Right renal pelvis (tissue), 4 donors: ENCODE data around the gene PNMA8A. TPM values are rescaled to one million over a fixed set of nuclear protein-coding genes. Genes with fewer than 3 reads are reported as not detected.
"Not testable (repeated sequence)": the region's sequence is repeated elsewhere in the genome, so short reads cannot be mapped to it uniquely, and the experiment has no call there.

Source experiments
- DNase-seq, 4 donors: peaks; one replicate each; pipeline ENCODE4 v3.0.0-alpha.2; 2013; ENCODE audit warnings: low read depth in 4 of 4, low spot score in 3 of 4, missing footprints in 1 of 4
- polyA plus RNA-seq, 4 donors: library from polyadenylated mRNA; unstranded; fragments of 120-200 nt; gene quantifications; one replicate each; pipeline ENCODE4 v1.2.1, GENCODE V29; 2013; ENCODE audit not compliant: insufficient read length in 4 of 4

PNMA8A gene
- polyA plus RNA-seq, 4 donors = 46.9 to 72.5 (median 54.5) TPM

DNA sequence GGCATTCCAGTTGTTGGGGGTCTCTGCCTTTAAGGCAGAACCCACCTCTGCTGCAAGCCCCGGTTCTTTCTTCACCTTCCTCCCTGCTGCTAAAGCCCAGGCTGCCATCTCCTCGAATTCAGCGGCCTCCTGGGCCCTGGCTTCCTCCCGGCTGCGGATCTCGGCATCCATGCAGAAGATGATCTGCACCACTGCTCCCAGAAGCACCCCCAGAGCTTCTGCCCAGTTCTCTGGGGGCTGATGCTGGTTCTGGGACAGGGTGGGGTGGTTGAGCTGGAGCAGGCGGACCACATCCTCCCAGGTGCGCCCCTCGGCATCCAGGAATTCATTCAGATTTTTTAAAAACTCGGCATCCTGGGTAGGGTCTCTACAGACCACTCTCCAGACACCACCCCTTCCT lies 987 bp downstream of the PNMA8A start:
- no peak for DNase-seq

DNA sequence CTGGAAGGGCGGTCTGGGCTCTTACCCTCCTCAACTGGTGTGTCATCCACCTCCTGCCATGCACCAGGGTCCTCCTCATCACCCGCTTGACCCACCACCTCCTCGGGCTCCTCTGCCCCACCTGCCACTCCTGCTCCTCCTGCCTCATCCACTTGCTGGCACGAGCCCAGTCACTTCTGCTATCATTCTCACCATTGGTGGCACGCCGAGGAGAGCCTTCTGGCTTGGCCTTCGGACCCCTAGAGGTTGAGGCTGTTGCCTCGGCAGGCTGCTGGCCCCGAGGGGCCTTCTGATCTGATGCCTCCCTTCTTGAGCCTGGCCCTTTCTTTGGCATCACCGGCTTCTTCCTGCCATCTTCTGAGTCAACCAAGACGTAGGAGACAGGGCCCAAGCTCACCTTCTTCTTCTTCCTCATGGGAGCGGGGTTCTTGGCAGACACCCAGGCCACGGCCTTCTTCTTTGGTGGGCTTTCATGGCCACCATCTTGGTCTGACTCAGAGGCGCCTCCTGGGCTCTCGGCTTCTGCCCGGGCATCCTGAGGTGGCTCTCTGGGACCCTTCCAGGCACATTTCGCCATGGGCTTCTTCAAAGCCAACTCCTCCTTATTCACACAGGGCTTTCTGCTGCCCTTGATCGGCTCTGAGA lies 1.7 kb downstream of the PNMA8A start:
- no peak for DNase-seq

DNA sequence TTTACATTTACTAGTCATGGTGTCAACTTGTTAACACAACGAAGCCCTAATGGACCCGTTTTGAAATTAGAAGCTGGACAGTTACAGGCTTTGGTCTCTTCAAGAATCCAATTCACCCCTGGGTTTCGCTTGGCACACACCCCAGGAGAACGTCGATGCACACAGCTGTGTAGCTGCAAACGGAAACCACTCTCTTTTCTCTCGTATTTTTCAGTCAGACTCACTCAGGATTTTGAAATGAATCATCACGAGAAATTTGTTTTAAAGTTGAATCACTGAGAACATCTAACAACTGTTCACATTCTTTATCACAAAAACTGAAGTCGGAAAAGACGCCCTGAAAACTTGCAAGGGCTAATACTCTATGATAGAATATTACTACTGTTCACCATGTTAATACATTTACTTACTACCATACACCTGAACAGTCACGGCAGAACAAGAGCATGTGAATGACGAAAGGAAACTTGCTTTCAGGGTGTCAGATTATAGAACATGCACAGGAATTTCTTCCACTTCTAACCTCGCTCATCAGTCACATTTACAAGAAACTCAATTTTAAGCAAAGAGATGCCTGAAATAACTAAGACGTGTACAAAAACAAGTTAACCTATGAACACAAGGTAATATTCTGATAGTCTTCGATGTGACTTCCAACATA lies 4.7 kb downstream of the PNMA8A start:
- no peak for DNase-seq

DNA sequence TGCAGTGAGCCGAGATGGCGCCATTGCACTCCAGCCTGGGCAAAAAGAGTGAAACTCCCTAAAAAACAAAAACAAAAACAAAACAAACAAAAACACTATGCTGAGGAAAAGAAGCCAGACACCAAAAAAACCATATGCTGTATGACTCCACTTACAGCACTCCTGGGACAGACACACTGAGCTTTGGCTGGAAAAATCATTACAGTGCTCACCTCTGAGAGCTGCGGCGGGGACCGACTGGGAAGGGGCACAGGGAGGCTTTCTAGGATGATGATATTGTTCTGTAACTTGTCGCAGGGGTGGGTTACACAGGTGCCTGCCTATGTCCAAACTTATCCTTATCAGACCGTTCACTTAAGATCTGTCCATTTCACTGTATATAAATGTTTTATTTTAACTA lies 7.8 kb downstream of the PNMA8A start:
- DNase-seq = no peak

DNA sequence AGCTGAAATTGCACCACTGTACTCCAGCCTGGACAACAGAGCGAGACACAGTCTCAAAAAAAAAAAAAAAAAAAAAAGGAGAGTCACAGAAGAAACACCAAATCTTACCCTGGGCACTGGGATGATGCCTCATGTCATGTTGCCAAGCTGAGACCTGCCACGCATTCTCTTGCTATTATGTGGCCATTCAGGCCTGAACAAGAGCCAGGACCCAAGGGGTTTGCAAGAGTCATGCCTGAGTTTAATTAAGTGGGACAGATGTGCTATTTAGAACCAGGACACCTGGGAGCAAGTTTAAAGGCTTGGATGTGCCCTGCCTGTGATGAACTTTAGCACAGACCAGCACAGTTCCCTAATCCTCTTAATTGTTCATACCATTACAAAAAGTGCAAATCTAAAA lies 9.8 kb downstream of the PNMA8A start:
- DNase-seq = no peak

DNA sequence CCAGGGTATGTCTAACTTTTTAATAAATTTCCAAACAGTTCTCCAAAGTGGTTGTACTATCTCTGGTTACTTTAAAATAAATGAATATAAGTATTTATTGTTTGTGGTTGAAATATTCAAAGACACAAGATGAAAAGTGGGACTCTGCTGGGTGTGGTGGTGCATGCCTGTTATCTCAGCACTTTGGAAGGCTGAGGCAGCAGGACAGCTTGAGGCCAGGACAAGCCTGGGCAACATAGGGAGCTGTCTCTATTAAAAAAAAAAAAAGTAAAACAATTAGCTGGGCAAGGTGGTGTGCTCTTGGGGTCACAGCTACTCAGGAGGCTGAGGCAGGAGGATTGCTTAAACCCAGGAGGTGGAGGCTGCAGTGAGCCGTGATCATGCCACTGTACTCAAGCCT lies 10.4 kb downstream of the PNMA8A start:
- no peak for DNase-seq

DNA sequence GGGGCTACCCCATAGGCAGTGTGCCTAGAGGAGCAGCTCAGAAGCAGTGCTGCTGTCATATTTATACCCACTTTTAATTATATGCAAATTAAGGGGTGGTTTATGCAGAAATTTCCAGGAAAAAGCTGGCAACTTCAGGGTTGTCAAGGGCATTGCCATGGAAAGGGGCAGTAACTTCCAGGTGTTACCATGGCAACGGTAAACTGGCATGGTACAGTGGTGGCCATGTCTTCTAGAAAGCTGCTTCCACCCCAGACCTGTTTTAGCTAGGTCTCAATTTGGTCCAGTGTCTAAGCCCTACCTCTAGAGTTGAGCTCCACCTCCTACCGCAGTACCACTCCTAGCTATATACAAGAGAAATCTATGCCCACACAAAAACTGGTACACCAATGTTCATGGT lies 11.3 kb downstream of the PNMA8A start:
- DNase-seq = no peak

DNA sequence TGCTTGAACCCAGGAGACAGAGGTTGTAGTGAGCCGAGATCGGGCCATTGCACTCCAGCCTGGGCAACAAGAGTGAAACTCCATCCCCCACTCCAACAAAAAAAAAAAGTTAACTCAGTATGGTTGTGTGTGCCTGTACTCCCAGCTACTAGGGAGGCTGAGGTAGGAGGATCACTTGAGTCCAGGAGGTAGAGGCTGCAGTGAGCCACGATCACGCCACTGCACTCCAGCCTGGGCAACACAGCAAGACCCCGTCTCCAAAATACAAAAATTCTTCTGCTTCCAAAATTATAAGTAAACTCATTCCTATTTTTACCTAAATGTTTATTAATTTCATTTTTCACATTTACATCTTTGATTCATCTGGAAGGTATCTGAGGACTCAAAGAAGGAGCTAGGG lies 14.4 kb downstream of the PNMA8A start:
- no peak for DNase-seq

DNA sequence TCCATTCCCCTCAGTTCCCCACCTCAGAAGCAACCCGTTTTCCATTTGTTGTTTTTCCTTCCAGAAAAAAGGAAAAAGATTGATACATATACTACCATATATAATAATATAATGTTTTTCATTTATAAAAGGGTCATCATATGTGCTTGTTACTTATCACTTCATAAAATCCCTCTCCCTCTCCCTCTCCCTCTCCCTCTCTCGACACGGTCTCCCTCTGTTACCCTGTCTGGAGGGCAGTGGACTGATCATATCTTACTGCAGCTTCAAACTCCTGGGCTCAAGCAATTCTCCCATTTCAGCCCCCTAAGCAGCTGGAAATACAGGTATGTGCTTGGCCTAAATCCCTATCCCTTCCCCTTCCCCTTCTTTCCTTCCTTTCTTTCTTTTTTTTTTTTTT lies 17.1 kb downstream of the PNMA8A start:
- no peak for DNase-seq

DNA sequence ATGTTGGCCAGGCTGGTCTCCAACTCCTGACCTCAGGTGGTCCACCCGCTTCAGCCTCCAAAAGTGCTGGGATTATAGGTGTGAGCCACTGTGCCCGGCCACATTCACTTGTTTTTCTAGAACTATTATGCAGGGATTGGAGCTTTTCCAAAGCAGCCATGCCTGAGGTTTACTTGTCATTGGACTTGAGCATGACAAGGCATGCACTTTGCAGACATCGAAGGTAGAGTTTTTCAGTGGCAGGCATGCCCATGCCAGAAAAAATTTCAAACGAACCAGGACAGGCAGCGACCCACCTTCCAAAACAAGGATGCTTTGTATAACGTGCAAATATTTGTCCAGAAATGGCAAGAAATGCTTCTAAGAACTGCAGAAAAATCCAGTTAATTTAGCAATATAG lies 17.7 kb downstream of the PNMA8A start:
- no peak for DNase-seq

DNA sequence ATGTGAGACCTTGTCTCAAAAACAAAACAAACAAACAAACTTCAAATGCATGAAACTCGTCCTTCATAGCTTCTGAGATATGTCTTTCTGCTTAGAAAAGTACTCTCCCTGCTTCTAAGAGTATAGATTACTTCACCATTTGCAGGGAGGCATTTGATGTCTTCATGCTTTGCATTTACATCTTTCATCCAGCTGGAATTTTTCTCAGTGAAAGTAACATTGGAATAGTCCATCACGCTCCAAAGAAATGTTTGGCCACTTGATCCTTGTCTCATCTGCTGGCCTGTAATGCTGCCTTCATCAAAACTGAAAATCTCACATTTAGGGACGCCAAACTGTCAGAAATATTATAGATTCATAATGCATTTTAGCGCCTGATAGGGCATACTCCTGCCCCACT lies 19.2 kb downstream of the PNMA8A start:
- DNase-seq = no peak

DNA sequence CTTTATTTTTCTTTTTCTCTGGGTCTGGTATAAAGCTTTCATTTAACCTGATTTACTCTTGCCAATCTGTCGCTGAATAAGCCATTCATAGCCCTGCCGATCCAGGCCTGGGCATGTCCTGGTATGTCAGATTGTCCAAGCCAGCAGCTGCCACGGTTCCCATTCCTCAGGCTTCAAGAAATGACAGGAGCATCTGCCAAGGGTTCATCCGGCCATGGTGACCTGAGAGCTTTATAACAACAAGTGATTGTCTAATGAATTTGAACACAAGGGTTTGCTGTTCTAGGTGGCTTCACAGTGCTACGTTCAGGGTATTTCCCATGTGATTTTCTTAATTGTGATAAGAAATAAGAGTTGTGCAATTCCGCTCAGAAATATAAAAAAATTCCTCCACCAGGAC lies 20.0 kb downstream of the PNMA8A start:
- DNase-seq = no peak

DNA sequence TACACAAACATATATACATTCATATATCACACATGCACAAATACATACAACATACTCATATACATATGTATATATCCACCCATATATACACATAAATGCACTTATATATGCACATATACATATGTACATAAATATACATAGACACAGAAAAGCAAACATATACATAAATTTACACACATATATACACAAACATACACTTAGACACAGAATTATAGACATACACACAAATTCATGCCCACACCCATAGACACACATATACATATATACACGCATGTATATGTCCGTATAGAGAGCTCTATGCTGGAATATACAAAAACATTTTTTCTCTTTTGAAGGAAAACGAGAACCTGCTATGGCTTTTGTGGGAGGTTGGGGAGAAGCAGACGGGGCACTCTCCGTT lies 20.6 kb downstream of the PNMA8A start:
- no peak for DNase-seq

DNA sequence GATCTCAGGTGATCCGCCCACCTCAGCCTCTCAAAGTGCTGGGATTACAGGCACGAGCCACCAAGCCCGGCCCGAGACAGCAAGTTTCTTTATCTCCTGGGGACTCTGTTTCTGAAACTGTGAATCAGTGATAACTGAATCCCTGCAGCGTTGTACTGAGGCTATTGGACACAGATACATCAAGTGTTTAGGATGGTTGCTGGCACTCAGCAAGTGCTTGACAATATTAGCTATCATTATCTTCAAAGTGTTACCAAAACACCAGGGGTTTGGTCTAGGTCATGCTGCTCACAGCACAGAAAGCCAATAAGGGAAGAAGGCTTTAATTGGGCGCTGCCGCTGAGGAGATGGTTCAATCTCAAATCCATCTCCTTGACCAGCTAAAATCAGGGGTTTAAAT lies 22.1 kb downstream of the PNMA8A start:
- DNase-seq = no peak

DNA sequence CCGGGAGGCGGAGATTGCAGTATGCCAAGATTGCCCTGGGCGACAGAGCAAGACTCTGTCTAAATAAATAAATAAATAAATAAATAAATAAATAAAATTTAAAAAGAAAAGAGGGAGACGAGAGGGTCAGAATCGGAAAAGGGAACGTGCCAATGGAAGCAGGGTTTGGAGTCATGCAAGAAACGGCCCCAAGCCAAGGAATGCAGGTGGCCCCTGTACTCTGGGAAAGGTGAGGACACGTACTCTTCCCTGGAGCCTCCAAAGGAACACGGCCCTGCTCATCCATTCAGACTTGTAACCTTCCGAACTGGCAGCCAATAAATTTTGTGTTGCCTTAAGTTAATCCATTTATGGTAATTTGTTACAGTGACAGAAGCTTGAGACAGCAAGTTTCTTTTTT lies 22.8 kb downstream of the PNMA8A start:
- DNase-seq = no peak

DNA sequence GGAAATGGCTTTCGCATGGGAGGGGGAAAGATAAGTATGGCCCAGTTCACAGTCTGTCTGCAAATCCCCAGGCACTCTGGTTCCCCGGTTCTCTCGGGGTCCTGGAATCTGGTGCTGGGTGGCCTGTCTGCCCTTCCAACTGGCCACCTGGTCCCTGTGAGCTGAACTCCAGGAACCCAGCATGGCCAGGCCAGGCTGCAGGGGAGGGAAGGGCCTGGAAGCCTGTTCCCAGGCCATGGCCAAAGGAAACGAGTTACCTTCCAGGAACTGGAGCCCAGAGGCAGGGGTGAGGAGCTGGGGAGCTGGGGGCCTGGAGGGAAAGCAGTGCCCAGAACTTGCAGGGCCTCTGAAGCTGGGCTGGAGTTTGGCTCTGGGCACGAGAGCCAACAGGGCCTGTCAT lies 23.5 kb downstream of the PNMA8A start:
- DNase-seq = no peak

DNA sequence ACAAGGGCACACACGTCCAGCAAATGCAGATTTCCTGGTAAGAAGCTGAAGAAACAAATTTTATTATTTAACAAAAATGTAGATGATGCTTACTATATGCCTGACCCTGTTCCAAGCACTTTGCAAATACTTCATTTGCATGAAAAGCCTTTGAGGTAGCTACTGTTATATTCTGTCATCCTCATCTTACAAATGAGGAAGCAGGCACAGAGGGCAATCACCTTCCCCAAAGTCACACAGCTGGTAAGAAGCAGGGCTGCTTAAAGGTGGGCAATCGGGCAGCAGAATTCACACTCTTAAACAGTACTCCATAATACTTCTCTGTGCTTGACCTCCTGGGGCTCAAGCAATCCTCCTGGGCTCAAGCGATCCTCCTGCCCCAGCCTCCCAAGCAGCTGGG lies 24.4 kb downstream of the PNMA8A start:
- no peak for DNase-seq

DNA sequence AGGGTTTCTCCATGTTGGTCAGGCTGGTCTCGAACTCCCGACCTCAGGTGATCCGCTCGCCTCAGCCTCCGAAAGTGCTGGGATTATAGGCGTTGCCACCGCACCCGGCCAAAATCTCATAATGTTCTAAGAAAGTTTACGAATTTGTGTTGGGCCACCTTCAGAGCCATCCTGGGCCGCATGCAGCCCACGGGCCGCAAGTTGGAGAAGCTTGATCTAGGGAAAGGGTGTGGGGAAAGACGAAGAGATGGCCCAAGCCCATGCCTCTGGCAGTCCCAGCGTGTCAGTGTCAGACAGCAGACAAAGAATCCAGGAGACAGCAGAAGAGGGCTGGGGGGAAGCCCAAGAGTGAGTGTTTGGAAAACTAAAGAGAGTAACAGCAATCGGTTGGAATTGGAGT lies 25.3 kb downstream of the PNMA8A start:
- DNase-seq = no peak

DNA sequence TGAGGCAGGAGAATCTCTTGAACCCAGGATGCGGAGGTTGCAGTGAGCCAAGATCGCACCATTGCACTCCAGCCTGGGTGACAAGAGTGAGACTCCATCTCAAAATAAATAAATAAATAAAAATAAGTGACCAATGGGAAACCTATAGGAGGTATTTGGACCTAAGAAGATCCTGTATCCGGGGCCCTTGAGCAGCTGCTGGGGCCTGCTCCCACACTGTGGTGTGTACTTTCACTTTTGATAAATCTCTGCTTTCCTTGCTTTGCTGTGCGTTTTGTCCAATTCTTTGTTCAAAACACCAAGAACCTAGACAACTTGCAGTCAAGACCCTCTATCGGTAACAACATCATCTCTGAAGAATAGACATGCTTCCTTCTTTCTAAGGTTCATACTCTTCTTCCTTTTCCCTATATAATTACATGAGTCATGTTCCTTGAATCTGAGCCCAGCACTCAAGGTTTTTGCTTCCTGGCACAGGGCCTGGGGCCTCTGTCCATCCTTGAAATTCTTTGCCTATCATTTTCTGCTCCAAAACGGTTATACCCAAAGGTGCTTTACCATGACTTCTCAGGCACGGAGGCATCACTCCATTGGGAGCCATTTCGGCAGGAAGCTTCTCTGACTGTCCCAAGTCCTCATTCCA lies 28.4 kb downstream of the PNMA8A start:
- DNase-seq = no peak

DNA sequence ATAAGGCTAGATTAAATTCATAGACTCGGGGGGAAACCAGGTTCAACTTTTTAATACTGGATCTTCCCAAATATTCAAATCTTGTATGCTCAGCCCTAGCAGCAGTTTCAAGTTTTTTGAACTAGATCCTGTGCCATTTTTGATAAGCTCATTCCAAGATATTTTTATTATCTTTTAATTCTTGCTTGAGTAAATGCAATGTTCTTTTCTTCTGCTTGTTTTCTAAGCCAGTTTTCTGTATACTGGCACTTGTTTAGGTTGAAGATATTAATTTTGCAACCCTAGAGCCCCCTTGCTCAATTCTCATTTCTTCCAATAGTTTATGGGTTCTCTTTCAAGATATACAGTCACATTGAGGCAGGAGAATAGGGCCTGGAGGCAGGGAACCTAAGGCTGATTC lies 29.5 kb downstream of the PNMA8A start:
- DNase-seq = no peak

DNA sequence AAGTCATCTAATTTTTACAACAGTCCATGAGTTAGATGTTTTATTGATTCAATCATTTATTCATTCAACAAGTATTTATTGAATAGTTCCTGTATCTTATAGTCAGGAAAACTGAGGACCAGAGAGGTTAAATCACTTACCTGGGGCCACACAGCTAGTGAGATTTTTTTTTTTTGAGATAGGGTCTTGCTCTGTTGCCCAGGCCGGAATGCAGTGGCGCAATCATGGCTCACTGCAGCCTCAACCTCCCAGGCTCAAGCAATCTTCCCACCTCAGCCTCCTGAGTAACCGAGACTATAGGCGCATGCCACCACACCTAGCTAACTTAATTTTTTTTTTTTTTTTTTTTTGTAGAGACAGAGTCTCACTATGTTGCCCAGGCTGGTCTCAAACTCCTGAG lies 35.7 kb downstream of the PNMA8A start:
- DNase-seq = not testable (repeated sequence)

DNA sequence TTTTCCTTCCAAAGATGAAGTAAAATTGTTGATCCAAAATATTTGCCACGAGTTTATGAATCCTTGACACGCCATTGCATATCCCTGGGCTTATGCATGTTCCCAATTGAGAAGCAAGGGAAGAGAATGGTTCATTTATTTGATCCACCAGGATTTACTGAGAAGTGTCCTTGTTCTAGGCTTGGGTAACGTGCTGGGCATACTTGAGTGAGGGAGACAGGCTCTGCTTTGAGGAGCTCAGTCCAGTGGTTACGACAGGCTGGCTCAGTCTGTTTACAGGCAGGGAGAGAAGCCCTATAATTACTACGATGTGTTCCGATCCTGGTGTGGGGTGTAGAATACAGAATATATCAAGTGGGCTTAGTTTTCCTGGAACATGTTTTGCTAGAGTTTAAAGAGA lies 36.4 kb downstream of the PNMA8A start:
- no peak for DNase-seq
